PFSK-1 (cell line): ENCODE measurements around the gene TLL1.

ENCODE experiments used
- FOXP2 ChIP-seq: optimal IDR thresholded peaks from 2 replicates; pipeline ENCODE3; 2011; ENCODE audit warnings: borderline replicate concordance, control low read depth, inconsistent platforms; ENCODE audit not compliant: insufficient read depth; ENCODE audit errors: extremely low read length, extremely low read depth
- POLR2AphosphoS5 ChIP-seq: IDR thresholded peaks from 2 replicates; pipeline ENCODE4 v1.6.1; 2012; ENCODE audit warnings: low read depth, mild to moderate bottlenecking, control low read depth, low read length, moderate library complexity
- REST ChIP-seq, 2 experiments: IDR thresholded peaks; 2 replicates each; pipeline versions ENCODE4 v1.6.1 to v1.8.0; 2011 to 2012; ENCODE audit warnings: low read depth in 2 of 2, low read length in 2 of 2, control low read depth in 1 of 2, inconsistent platforms in 1 of 2, mild to moderate bottlenecking in 1 of 2, moderate library complexity in 1 of 2; ENCODE audit not compliant: insufficient read depth in 1 of 2
- SIN3A ChIP-seq: IDR thresholded peaks from 2 replicates; pipeline ENCODE4 v1.6.1; 2012; ENCODE audit warnings: mild to moderate bottlenecking, low read length, moderate library complexity, borderline replicate concordance; ENCODE audit not compliant: insufficient read depth
- TAF1 ChIP-seq: IDR thresholded peaks from 2 replicates; pipeline ENCODE4 v1.6.1; 2012; ENCODE audit warnings: low read length, control low read depth, borderline replicate concordance; ENCODE audit not compliant: insufficient read depth

Gene TLL1

GRCh38 chr4:165866019-165866650 is 6.9 kb upstream of the TLL1 start:
- TF ChIP-seq REST (IDR thresholded peaks at IDR 0.05; ENCODE audit: insufficient read depth in 1 of 2, low read depth in 2 of 2, low read length in 2 of 2) (no peak), FOXP2 (no peak), TAF1 (no peak)

DNA sequence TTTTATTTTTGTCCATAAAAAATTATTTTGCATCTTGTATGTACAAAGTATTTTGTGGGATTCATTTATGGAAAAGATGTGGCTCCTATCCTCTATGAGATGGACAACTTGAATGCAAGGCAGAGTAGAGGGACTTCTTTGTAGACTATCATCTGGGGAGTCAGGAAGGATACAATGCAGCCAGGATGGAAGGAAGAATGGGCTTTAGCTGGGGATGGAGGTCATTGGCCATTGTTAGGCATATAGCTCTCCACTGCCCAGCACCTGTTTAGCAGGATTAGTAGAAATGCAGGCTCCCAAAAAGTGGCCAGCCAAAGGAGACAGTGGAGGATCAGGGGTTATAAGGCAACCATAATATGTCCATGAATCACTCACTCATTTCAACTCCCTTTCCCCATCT is 5.1 kb upstream of the TLL1 start:
- TF ChIP-seq TAF1 (no peak), POLR2AphosphoS5 (no peak), FOXP2 (no peak), SIN3A (no peak), REST (IDR thresholded peaks at IDR 0.05; ENCODE audit: insufficient read depth in 1 of 2, low read depth in 2 of 2, low read length in 2 of 2) (no peak)

DNA sequence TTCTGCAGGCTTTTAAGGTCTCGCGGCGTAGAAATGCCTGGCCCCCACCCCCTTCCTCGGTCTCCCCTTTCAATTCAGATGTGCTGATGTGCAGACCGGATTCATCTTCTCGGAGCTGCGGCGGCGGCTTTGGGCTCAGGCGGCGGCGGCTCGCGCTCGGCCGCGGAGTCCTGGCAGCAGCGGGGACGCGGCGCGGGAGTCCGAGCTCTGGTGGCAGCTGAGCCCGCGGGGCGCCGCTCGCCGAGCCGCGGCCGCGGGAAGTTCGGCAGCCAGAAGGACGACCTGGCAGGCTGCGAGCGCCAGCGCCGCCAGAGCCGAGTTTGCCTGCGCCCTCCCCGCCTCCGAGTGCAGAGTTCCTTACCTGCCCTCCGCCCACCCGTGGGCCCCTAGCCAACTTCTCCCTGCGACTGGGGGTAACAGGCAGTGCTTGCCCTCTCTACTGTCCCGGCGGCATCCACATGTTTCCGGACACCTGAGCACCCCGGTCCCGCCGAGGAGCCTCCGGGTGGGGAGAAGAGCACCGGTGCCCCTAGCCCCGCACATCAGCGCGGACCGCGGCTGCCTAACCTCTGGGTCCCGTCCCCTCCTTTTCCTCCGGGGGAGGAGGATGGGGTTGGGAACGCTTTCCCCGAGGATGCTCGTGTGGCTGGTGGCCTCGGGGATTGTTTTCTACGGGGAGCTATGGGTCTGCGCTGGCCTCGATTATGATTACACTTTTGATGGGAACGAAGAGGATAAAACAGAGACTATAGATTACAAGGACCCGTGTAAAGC is 448 bp downstream of the TLL1 start:
- no peak for TF ChIP-seq REST (IDR thresholded peaks at IDR 0.05; ENCODE audit: insufficient read depth in 1 of 2, low read depth in 2 of 2, low read length in 2 of 2)
- TF ChIP-seq FOXP2: no peak
- no peak for TF ChIP-seq POLR2AphosphoS5
- no peak for TF ChIP-seq TAF1

DNA sequence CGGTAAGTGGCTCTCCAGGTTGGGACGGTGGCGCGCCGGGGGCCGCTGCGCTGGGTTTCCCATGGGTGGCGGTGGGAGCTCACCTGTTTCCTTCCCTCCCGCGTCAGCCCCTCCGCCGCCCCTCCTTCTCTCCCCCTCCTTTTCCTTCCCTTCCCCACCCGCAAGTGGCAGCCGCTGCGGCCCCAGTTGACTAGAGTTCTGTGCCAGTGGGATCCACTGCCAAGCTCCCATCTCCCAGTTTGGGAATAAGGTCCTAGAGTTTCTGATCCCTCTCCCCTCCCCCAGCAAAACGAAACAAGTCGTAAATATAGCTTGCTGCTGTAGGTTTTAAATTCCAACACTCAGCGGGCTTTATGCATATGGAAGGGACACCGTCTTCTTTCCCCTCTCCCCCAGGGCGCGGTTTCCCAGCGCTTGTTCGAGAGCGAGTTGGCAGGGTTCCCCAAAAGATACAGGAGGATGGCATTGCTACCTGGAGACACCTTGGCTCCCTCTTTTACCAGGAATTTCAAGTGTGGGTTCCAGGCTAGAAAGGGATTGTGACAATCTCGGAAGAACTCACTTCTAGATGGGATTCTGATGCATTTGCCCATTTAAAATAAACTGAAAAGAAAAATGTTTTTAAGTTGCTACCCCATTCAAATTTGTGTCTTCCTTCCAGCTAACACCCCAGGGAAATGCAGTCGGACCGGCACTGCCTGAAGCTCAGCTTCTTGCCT is 1.2 kb downstream of the TLL1 start:
- TF ChIP-seq POLR2AphosphoS5 (no peak), FOXP2 (no peak), TAF1 (no peak), SIN3A (no peak), REST (IDR thresholded peaks at IDR 0.05; ENCODE audit: insufficient read depth in 1 of 2, low read depth in 2 of 2, low read length in 2 of 2) (no peak)
